Superior temporal gyrus (tissue), 1 donor: ENCODE data around the gene PEX6.
A peak's percentile ranks its signal among the peaks of the same experiment; 100 is the strongest.
"Not testable (repeated sequence)": the region's sequence is repeated elsewhere in the genome, so short reads cannot be mapped to it uniquely, and the experiment has no call there.

ENCODE experiments used
- DNase-seq: peaks from one replicate; pipeline ENCODE4 v3.0.0-alpha.2; 2016; ENCODE audit errors: extremely low spot score

PEX6 gene

GRCh38 chr6:43001843-43002242, 22.9 kb upstream of the PEX6 start:
- no peak for DNase-seq

- not testable (repeated sequence) for DNase-seq
These were observed 19.2 kb upstream of the PEX6 start for GRCh38 chr6:42998205-42998604.

GRCh38 chr6:42996513-42996912, 17.5 kb upstream of the PEX6 start:
- DNase-seq = peak; percentile 29

GRCh38 chr6:42993445-42993844, 14.5 kb upstream of the PEX6 start:
- DNase-seq = no peak

- no peak for DNase-seq
These were observed 10.9 kb upstream of the PEX6 start for GRCh38 chr6:42989923-42990322.

GRCh38 chr6:42988486-42989020, 9.6 kb upstream of the PEX6 start:
- no peak for DNase-seq

- no peak for DNase-seq
These were observed 8.8 kb upstream of the PEX6 start for GRCh38 chr6:42987533-42988451.

GRCh38 chr6:42984924-42985475, 6.0 kb upstream of the PEX6 start:
- no peak for DNase-seq

GRCh38 chr6:42984001-42984923, 5.3 kb upstream of the PEX6 start, which contains the start of gene PPP2R5D:
Gene PPP2R5D (plus strand): TSS chr6:42984570. CDS start chr6:42984678, 108 bp downstream.
- DNase-seq = peak; percentile 100

GRCh38 chr6:42981836-42982235, 2.9 kb upstream of the PEX6 start:
- no peak for DNase-seq

GRCh38 chr6:42979523-42980177, 669 bp upstream of the PEX6 start:
- DNase-seq = no peak

GRCh38 chr6:42978487-42978838, 518 bp downstream of the PEX6 start:
- no peak for DNase-seq

GRCh38 chr6:42974919-42975505, 4.0 kb downstream of the PEX6 start:
- DNase-seq = no peak

GRCh38 chr6:42973926-42974325, 5.1 kb downstream of the PEX6 start:
- DNase-seq = no peak

- peak; percentile 59 for DNase-seq
These were observed 7.1 kb downstream of the PEX6 start for GRCh38 chr6:42971746-42972327.

GRCh38 chr6:42970871-42971612, 7.9 kb downstream of the PEX6 start:
- no peak for DNase-seq

GRCh38 chr6:42969934-42970333, 9.0 kb downstream of the PEX6 start:
- DNase-seq = no peak

- DNase-seq = no peak
These were observed 9.6 kb downstream of the PEX6 start for GRCh38 chr6:42969431-42969830.

- DNase-seq = no peak
These were observed 10.2 kb downstream of the PEX6 start for GRCh38 chr6:42968783-42969182.
